Left renal cortex interstitium (tissue), 4 donors: ENCODE measurements around the gene SLC35B2. TPM values are rescaled to one million over a fixed set of nuclear protein-coding genes. Genes with fewer than 3 reads are reported as not detected.
A peak's percentile ranks its signal among the peaks of the same experiment; 100 is the strongest.

Source experiments
- DNase-seq, 4 donors: peaks; one replicate each; pipeline ENCODE4 v3.0.0-alpha.2; 2013; ENCODE audit warnings: low read depth in 4 of 4, low spot score in 2 of 4, missing footprints in 1 of 4
- polyA plus RNA-seq, 4 donors: library from polyadenylated mRNA; unstranded; fragments of 120-200 nt; gene quantifications; one replicate each; pipeline ENCODE4 v1.2.1, GENCODE V29; 2013; ENCODE audit not compliant: insufficient read length in 4 of 4

SLC35B2 gene
- polyA plus RNA-seq, 4 donors = 48.9 to 68.1 (median 58.1) TPM

- DNase-seq = no peak
These were observed 2.1 kb downstream of the SLC35B2 start for GRCh38 chr6:44255105-44255808.

GRCh38 chr6:44254191-44255104, 2.9 kb downstream of the SLC35B2 start:
- no peak for DNase-seq

GRCh38 chr6:44253307-44254101, 3.8 kb downstream of the SLC35B2 start:
- DNase-seq = no peak

- DNase-seq = no peak
These were observed 5.5 kb downstream of the SLC35B2 start for GRCh38 chr6:44251576-44252524.

GRCh38 chr6:44250718-44251123, 6.6 kb downstream of the SLC35B2 start:
- DNase-seq = no peak

- no peak for DNase-seq
These were observed 7.1 kb downstream of the SLC35B2 start for GRCh38 chr6:44250067-44250717.

- DNase-seq = no peak
These were observed 8.1 kb downstream of the SLC35B2 start for GRCh38 chr6:44249082-44249748.

- DNase-seq = no peak
These were observed 8.7 kb downstream of the SLC35B2 start for GRCh38 chr6:44248579-44248978.

- DNase-seq = no peak
These were observed 9.7 kb downstream of the SLC35B2 start for GRCh38 chr6:44247338-44248302.

GRCh38 chr6:44246663-44247337, 10.5 kb downstream of the SLC35B2 start, which contains the start of gene HSP90AB1:
Gene HSP90AB1 (plus strand): TSS chr6:44247101. CDS start chr6:44248630, 1,529 bp downstream.
- peak in 3 of 4 donors; percentile 92 to 95 (median 93) for DNase-seq

GRCh38 chr6:44245912-44246662, 11.2 kb downstream of the SLC35B2 start:
- peak in 1 of 4 donors; percentile 73 for DNase-seq

GRCh38 chr6:44245391-44245911, 11.9 kb downstream of the SLC35B2 start:
- DNase-seq = no peak

GRCh38 chr6:44243345-44243744, 14.0 kb downstream of the SLC35B2 start:
- DNase-seq = no peak

GRCh38 chr6:44238687-44239350, 18.5 kb downstream of the SLC35B2 start:
- DNase-seq = no peak

GRCh38 chr6:44237813-44238433, 19.4 kb downstream of the SLC35B2 start:
- DNase-seq = peak in 1 of 4 donors; percentile 68
